Pancreas (tissue), 10 donors: Measurements from ENCODE around the gene CD300A. TPM values are rescaled to one million over a fixed set of nuclear protein-coding genes. Genes with fewer than 3 reads are reported as not detected.
A peak's percentile ranks its signal among the peaks of the same experiment; 100 is the strongest.

Experiments used
- ATAC-seq, 4 donors: fragments of 200-7000 bp; cut with Tn5 transposase; one replicate each; pipeline versions ENCODE4 v1.8.0 to v1.9.1; 2020; ENCODE audit warnings: mild to moderate bottlenecking in 4 of 4, moderate library complexity in 4 of 4
- DNase-seq, 6 donors: peaks; one replicate each; pipeline ENCODE4 v3.0.0-alpha.2; 2020
- FAIRE-seq: peaks from 2 replicates; lab custom pipeline; 2012; peaks lifted over from hg19 to GRCh38; lab: Jason Lieb, UNC
- H3K27ac ChIP-seq, 4 donors: fragments of 200-600 bp; sonication (generic); 1 replicate in 3 of 4; 2 replicates in 1 of 4; pipeline versions ENCODE4 v1.5.0 to v1.8.0; 2020
- H3K27me3 ChIP-seq, 4 donors: fragments of 200-600 bp; one replicate each; pipeline ENCODE4 v1.8.0; 2021
- H3K36me3 ChIP-seq, 3 donors: fragments of 200-600 bp; sonication (generic) in 1 of 3; one replicate each; pipeline versions ENCODE4 v1.5.0 to v1.8.0; 2020 to 2021
- H3K4me1 ChIP-seq, 3 donors: fragments of 200-600 bp; one replicate each; pipeline ENCODE4 v1.8.0; 2021
- H3K4me3 ChIP-seq, 4 donors: fragments of 200-600 bp; sonication (generic) in 2 of 4; one replicate each; pipeline versions ENCODE4 v1.5.0 to v1.8.0; 2020 to 2021
- H3K9me3 ChIP-seq, 4 donors: fragments of 200-600 bp; one replicate each; pipeline ENCODE4 v1.8.0; 2021
- WGBS, 2 donors: extraction: QIAGEN DNeasy Blood & Tissue Kit; methylation state at CpG; one replicate each; pipeline ENCODE4 v1.1.7; 2013; 5-methylcytosine and 5-hydroxymethylcytosine counted together
- intact Hi-C, 3 donors: fragments of 100-400 bp; cut with DNase I; formaldehyde crosslinking; loops; one replicate each; pipeline versions ENCODE4 v1.11.1 to v1.14.2; 2022
- polyA plus RNA-seq, 2 donors: library from polyadenylated mRNA; stranded (reverse); fragments of 200-250 nt; gene quantifications; one replicate each; pipeline ENCODE4 v1.2.3, GENCODE V29; 2013
- total RNA-seq, 6 donors: library from RNA; stranded (reverse); fragmentation: NEBNext Ultra II Directional in 4 of 6; extraction: Animal tissue kit (Norgen Biotek cat#: 25700) in 4 of 6; gene quantifications; one replicate each; pipeline versions ENCODE4 v1.2.1 to v1.2.4, GENCODE V29; 2021 to 2023
- TF ChIP-seq, protein P1 (sequence below), 4 donors: fragments of 200-600 bp; sonication (generic) in 3 of 4; IDR thresholded peaks; one replicate each; pipeline versions ENCODE4 v1.5.0 to v1.8.0; 2021; ENCODE audit warnings: antibody characterized with exemption in 4 of 4
- donor health status: healthy with polysubstance abuse.
- donor health status: DM: no; HTN: no; CAD: no; lungs with moderate emphysema.
- donor health status: DM: no; HTN: no; CAD: no.
- donor health status: control.
- donor health status: control.
- donor health status: Bipolar disorder and iron deficiency.
- donor health status: DM: yes; HTN: yes; CAD: no.
- donor health status: DM: no; HTN: no; CAD: no.
- donor health status: DM: no; HTN: no; CAD: no.
- donor health status: DM: yes; HTN: yes; CAD: no.

CD300A gene
- total and polyA plus RNA-seq, 8 donors, result 0.37 to 5.1 (median 1.2) TPM

DNA sequence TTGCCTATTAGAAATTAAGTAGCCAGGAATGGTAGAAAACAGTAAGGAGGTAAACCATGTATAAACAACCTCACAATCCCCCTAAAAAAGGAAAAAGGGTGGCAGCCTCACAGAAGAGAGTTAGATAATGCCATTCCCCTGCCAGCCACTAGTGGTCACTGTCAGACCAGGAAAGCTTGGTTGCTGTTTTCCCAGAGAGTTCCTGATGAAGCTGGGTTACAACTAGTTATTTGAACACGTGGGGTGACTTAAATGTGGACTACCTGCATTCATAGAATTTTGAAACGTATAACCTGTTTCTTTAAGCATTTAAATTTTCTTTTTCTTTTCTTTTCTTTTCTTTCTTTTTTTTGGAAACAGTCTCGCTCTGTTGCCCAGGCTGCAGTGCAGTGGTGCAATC lies 28.7 kb upstream of the CD300A start:
- TF ChIP-seq, protein P1, sequence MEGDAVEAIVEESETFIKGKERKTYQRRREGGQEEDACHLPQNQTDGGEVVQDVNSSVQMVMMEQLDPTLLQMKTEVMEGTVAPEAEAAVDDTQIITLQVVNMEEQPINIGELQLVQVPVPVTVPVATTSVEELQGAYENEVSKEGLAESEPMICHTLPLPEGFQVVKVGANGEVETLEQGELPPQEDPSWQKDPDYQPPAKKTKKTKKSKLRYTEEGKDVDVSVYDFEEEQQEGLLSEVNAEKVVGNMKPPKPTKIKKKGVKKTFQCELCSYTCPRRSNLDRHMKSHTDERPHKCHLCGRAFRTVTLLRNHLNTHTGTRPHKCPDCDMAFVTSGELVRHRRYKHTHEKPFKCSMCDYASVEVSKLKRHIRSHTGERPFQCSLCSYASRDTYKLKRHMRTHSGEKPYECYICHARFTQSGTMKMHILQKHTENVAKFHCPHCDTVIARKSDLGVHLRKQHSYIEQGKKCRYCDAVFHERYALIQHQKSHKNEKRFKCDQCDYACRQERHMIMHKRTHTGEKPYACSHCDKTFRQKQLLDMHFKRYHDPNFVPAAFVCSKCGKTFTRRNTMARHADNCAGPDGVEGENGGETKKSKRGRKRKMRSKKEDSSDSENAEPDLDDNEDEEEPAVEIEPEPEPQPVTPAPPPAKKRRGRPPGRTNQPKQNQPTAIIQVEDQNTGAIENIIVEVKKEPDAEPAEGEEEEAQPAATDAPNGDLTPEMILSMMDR (IDR thresholded peaks at IDR 0.05), result peak in 3 of 4 donors; percentile 14 to 41 (median 39)
- no peak for FAIRE-seq
- Histone ChIP-seq H3K4me3 (no peak overlapping the region), H3K9me3 (no peaks in the 10 kb centered on the region), H3K27ac (no peak overlapping the region), H3K27me3 (no peaks in the 10 kb centered on the region), H3K4me1 (peaks cover 31 to 42% (median 33%) of the 10 kb centered on the region in 3 donors), H3K36me3 (peaks cover 0 to 13% (median 8%) of the 10 kb centered on the region in 3 donors)
- ATAC-seq, result no peak
- 97% methylated on average over 3 of the region's 3 CpGs for WGBS, 2 donors
- no peak for DNase-seq
- intact Hi-C loops, result no loop called here

DNA sequence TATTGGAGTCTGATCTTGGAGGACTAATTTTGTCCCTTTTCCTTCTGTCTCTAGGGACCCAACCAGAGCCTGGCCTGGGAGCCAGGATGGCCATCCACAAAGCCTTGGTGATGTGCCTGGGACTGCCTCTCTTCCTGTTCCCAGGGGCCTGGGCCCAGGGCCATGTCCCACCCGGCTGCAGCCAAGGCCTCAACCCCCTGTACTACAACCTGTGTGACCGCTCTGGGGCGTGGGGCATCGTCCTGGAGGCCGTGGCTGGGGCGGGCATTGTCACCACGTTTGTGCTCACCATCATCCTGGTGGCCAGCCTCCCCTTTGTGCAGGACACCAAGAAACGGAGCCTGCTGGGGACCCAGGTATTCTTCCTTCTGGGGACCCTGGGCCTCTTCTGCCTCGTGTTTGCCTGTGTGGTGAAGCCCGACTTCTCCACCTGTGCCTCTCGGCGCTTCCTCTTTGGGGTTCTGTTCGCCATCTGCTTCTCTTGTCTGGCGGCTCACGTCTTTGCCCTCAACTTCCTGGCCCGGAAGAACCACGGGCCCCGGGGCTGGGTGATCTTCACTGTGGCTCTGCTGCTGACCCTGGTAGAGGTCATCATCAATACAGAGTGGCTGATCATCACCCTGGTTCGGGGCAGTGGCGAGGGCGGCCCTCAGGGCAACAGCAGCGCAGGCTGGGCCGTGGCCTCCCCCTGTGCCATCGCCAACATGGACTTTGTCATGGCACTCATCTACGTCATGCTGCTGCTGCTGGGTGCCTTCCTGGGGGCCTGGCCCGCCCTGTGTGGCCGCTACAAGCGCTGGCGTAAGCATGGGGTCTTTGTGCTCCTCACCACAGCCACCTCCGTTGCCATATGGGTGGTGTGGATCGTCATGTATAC lies 26.5 kb upstream of the CD300A start:
- FAIRE-seq (no peak), DNase-seq (no peak), ATAC-seq (no peak)
- WGBS, 2 donors, result 88 to 92% methylated on average over 26 to 31 of the region's 31 CpGs
- H3K4me3 ChIP-seq, result no peak overlapping the region
- peaks cover 49 to 54% (median 51%) of the 10 kb centered on the region in 3 donors for H3K4me1 ChIP-seq
- H3K36me3 ChIP-seq, result peaks cover 0 to 13% (median 8%) of the 10 kb centered on the region in 3 donors
- intact Hi-C loops, result no loop called here
- no peaks in the 10 kb centered on the region for H3K9me3 ChIP-seq
- TF ChIP-seq, protein P1 (IDR thresholded peaks at IDR 0.05), result no peak
- no peak overlapping the region for H3K27ac ChIP-seq
- H3K27me3 ChIP-seq, result no peaks in the 10 kb centered on the region

GRCh38 chr17:74441537-74441936 lies 24.9 kb upstream of the CD300A start:
- 86 to 89% methylated on average over 7 of the region's 7 CpGs for WGBS, 2 donors
- Histone ChIP-seq H3K9me3 (no peaks in the 10 kb centered on the region), H3K4me3 (no peak overlapping the region), H3K27ac (no peak overlapping the region), H3K27me3 (no peaks in the 10 kb centered on the region), H3K4me1 (peaks cover 37 to 39% (median 39%) of the 10 kb centered on the region in 3 donors), H3K36me3 (peaks cover 0 to 13% (median 8%) of the 10 kb centered on the region in 3 donors)
- DNase-seq, result no peak
- TF ChIP-seq, protein P1 (IDR thresholded peaks at IDR 0.05), result no peak
- ATAC-seq, result no peak
- intact Hi-C loops, result no loop called here
- no peak for FAIRE-seq

- FAIRE-seq (no peak), DNase-seq (no peak), ATAC-seq (no peak)
- Histone ChIP-seq H3K27me3 (no peaks in the 10 kb centered on the region), H3K4me3 (peak overlapping the region in 2 of 4 donors; percentile 37 to 44), H3K9me3 (no peaks in the 10 kb centered on the region), H3K4me1 (peaks cover 31 to 32% (median 32%) of the 10 kb centered on the region in 3 donors), H3K27ac (peak overlapping the region; percentile 90 to 99 (median 98)), H3K36me3 (peaks cover 0 to 16% (median 10%) of the 10 kb centered on the region in 3 donors)
- TF ChIP-seq, protein P1 (IDR thresholded peaks at IDR 0.05), result no peak
- WGBS, 2 donors, result 58 to 62% methylated on average over 6 of the region's 6 CpGs
- intact Hi-C loops, result no loop called here
These were observed 24.2 kb upstream of the CD300A start for GRCh38 chr17:74442291-74442669.
